Left kidney (tissue), 2 donors: ENCODE results near the gene HSD17B1. TPM values are rescaled to one million over a fixed set of nuclear protein-coding genes. Genes with fewer than 3 reads are reported as not detected.
"Not testable (repeated sequence)": the region's sequence is repeated elsewhere in the genome, so short reads cannot be mapped to it uniquely, and the experiment has no call there.

Experiments used
- DNase-seq: peaks from one replicate; pipeline ENCODE4 v3.0.0-alpha.2; 2013
- polyA plus RNA-seq: library from polyadenylated mRNA; unstranded; fragments of 120-200 nt; gene quantifications from one replicate; pipeline ENCODE4 v1.2.1, GENCODE V29; 2013; ENCODE audit not compliant: insufficient read length

HSD17B1 gene
- polyA plus RNA-seq, 1 donor = 4.7 TPM

- no peak for DNase-seq
Measured at GRCh38 chr17:42547698-42548069, 5.0 kb upstream of the HSD17B1 start.

- peak; percentile 72 for DNase-seq
Measured at GRCh38 chr17:42548070-42548837, 4.5 kb upstream of the HSD17B1 start.

GRCh38 chr17:42548993-42549755 lies 3.5 kb upstream of the HSD17B1 start:
- no peak for DNase-seq

GRCh38 chr17:42553161-42553818 lies 567 bp downstream of the HSD17B1 start:
- DNase-seq = no peak

GRCh38 chr17:42553866-42554249 lies 1.1 kb downstream of the HSD17B1 start:
- DNase-seq = no peak

GRCh38 chr17:42554250-42555121 lies 1.8 kb downstream of the HSD17B1 start:
- peak; percentile 89 for DNase-seq

GRCh38 chr17:42555122-42555622 lies 2.4 kb downstream of the HSD17B1 start:
- DNase-seq = no peak

- DNase-seq = not testable (repeated sequence)
Measured at GRCh38 chr17:42555961-42556617, 3.4 kb downstream of the HSD17B1 start.

- DNase-seq = no peak
Measured at GRCh38 chr17:42559075-42559474, 6.4 kb downstream of the HSD17B1 start.

- DNase-seq = no peak
Measured at GRCh38 chr17:42560246-42560645, 7.5 kb downstream of the HSD17B1 start.

- DNase-seq = peak; percentile 97
Measured at GRCh38 chr17:42561897-42562387, 9.2 kb downstream of the HSD17B1 start, which contains the start of gene COASY. Gene COASY (plus strand): TSS chr17:42562148. CDS start chr17:42562623, 475 bp downstream.

- no peak for DNase-seq
Measured at GRCh38 chr17:42562388-42563142, 9.8 kb downstream of the HSD17B1 start.

- no peak for DNase-seq
Measured at GRCh38 chr17:42563143-42563509, 10.4 kb downstream of the HSD17B1 start.

GRCh38 chr17:42563543-42563942 lies 10.8 kb downstream of the HSD17B1 start:
- DNase-seq = no peak

GRCh38 chr17:42563950-42564349 lies 11.2 kb downstream of the HSD17B1 start:
- DNase-seq = no peak

GRCh38 chr17:42564815-42565522 lies 12.2 kb downstream of the HSD17B1 start:
- no peak for DNase-seq

GRCh38 chr17:42565523-42566214 lies 12.9 kb downstream of the HSD17B1 start:
- DNase-seq = no peak

- no peak for DNase-seq
Measured at GRCh38 chr17:42566215-42566882, 13.6 kb downstream of the HSD17B1 start.
